IPS-11a (cell line): ENCODE measurements around the gene AFF1.

Experiments used
- H3K4me3 ChIP-seq: one replicate; pipeline ENCODE4 v1.5.1; 2013; ENCODE audit warnings: low read depth, low read length, control low read depth

The AFF1 gene

GRCh38 chr4:86921608-86922252, 13.1 kb upstream of the AFF1 start:
- no peak overlapping the region for H3K4me3 ChIP-seq

- no peak overlapping the region for H3K4me3 ChIP-seq
These were observed 10.0 kb upstream of the AFF1 start for GRCh38 chr4:86924811-86925210.

GRCh38 chr4:86926435-86927086, 8.2 kb upstream of the AFF1 start:
- no peak overlapping the region for H3K4me3 ChIP-seq

GRCh38 chr4:86927843-86928395, 6.9 kb upstream of the AFF1 start:
- H3K4me3 ChIP-seq, result no peak overlapping the region

- H3K4me3 ChIP-seq, result no peak overlapping the region
These were observed 6.2 kb upstream of the AFF1 start for GRCh38 chr4:86928400-86929255.

- peak overlapping the region; percentile 65 for H3K4me3 ChIP-seq
These were observed 552 bp upstream of the AFF1 start for GRCh38 chr4:86934147-86934770.

GRCh38 chr4:86935566-86935852, 698 bp downstream of the AFF1 start:
- H3K4me3 ChIP-seq, result peak overlapping the region; percentile 85

- H3K4me3 ChIP-seq, result peak overlapping the region; percentile 85
These were observed 1.3 kb downstream of the AFF1 start for GRCh38 chr4:86935853-86936733.

- H3K4me3 ChIP-seq, result no peak overlapping the region
These were observed 4.1 kb downstream of the AFF1 start for GRCh38 chr4:86938771-86939520.

- H3K4me3 ChIP-seq, result no peak overlapping the region
These were observed 5.1 kb downstream of the AFF1 start for GRCh38 chr4:86939729-86940575.

GRCh38 chr4:86940920-86941460, 6.2 kb downstream of the AFF1 start:
- H3K4me3 ChIP-seq, result no peak overlapping the region

GRCh38 chr4:86942185-86942666, 7.4 kb downstream of the AFF1 start:
- H3K4me3 ChIP-seq, result no peak overlapping the region

- H3K4me3 ChIP-seq, result no peak overlapping the region
These were observed 10.4 kb downstream of the AFF1 start for GRCh38 chr4:86944964-86945781.

GRCh38 chr4:86946868-86947500, 12.2 kb downstream of the AFF1 start:
- H3K4me3 ChIP-seq, result no peak overlapping the region

- no peak overlapping the region for H3K4me3 ChIP-seq
These were observed 12.8 kb downstream of the AFF1 start for GRCh38 chr4:86947501-86948120.

- no peak overlapping the region for H3K4me3 ChIP-seq
These were observed 13.5 kb downstream of the AFF1 start for GRCh38 chr4:86948276-86948675.
